SJCRH30 (cell line): Measurements from ENCODE around the gene SPCS3. TPM values are rescaled to one million over a fixed set of nuclear protein-coding genes. Genes with fewer than 3 reads are reported as not detected.
"Not testable (repeated sequence)": the region's sequence is repeated elsewhere in the genome, so short reads cannot be mapped to it uniquely, and the experiment has no call there.

Experiments
- DNase-seq, 2 experiments: peaks; one replicate each; pipeline ENCODE4 v3.0.0-alpha.2; 2015 to 2020
- H3K27ac ChIP-seq: fragments of 250-450 bp; sonication (Bioruptor Pico); 2 replicates; pipeline ENCODE4 v1.5.1; 2020; ENCODE audit warnings: mild to moderate bottlenecking, moderate library complexity
- H3K27me3 ChIP-seq: fragments of 250-450 bp; sonication (Bioruptor Pico); 2 replicates; pipeline ENCODE4 v1.5.1; 2020; ENCODE audit warnings: mild to moderate bottlenecking, moderate library complexity
- H3K36me3 ChIP-seq: fragments of 250-450 bp; sonication (Bioruptor Pico); 2 replicates; pipeline ENCODE4 v1.5.1; 2020; ENCODE audit warnings: mild to moderate bottlenecking, moderate library complexity
- H3K4me1 ChIP-seq: fragments of 250-450 bp; sonication (Bioruptor Pico); 2 replicates; pipeline ENCODE4 v1.5.1; 2020; ENCODE audit warnings: mild to moderate bottlenecking, moderate library complexity
- H3K4me3 ChIP-seq: fragments of 250-450 bp; sonication (Bioruptor Pico); 2 replicates; pipeline ENCODE4 v1.5.1; 2020; ENCODE audit warnings: mild to moderate bottlenecking, moderate library complexity
- H3K9me3 ChIP-seq: fragments of 250-450 bp; sonication (Bioruptor Pico); replicated peaks from 2 replicates; pipeline ENCODE4 v1.5.1; 2020; ENCODE audit warnings: mild to moderate bottlenecking, moderate library complexity
- total RNA-seq: library from RNA; depleted of rRNA; stranded (reverse); fragments of >200 nt; shearing (Covaris generic); gene quantifications from 2 replicates; pipeline ENCODE4 v1.2.3, GENCODE V29; 2014; rRNA removed

The SPCS3 gene
- 63.9 and 76.3 TPM in 2 replicates for total RNA-seq

DNA sequence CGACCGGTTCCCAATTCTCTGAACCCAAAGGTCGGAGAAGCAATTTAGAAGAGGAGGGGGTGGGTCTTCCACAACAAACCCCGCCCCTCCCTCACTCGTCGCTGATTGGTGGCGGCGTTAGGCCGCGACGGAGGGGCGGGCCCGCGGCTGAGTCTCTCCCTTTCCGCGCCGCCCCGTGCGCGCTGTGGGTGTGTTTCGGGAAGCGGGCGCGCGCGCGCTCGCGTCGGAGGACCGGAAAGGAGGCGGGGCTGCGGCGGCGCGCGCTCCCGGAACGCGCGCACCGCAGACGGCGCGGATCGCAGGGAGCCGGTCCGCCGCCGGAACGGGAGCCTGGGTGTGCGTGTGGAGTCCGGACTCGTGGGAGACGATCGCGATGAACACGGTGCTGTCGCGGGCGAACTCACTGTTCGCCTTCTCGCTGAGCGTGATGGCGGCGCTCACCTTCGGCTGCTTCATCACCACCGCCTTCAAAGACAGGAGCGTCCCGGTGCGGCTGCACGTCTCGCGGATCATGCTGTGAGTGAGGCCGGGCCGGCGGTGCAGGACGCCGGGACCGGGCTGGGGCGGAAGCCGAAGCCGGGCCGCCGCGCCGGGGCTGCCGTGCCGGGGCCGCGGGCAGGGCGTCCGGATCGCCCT, at the start of gene SPCS3:
Gene SPCS3, plus strand, starts transcription at position 263 of the 636 bp plus-strand sequence. Its CDS starts 111 bp downstream, at position 374.
- peaks cover 4% of the 10 kb centered on the region for H3K4me1 ChIP-seq
- H3K27me3 ChIP-seq, result no peaks in the 10 kb centered on the region
- H3K9me3 ChIP-seq, result no peaks in the 10 kb centered on the region
- peak within 1 kb of the TSS; percentile 68 for H3K4me3 ChIP-seq
- H3K36me3 ChIP-seq, result no peaks in the 10 kb centered on the region
- peak within 1 kb of the TSS; percentile 52 for H3K27ac ChIP-seq
- peak; percentile 85 to 90 for DNase-seq

DNA sequence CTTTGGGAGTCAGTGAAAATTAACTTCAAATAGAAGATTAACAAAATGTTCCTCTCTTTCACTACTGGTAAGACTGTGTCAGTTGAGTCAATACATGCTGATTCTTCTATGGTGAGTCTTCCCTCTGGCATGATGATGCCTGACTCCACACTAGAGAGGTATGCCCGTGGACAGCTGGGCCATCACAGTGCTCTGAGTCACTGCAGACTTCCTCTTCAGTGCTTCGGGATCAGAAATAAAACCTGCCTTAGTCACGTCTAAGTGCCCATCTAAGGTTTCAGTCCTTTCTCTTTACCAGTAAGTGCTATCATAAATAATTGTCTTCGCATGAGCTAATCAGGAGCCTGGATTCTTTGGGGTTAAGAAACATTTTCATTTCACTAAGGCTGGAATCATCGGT, 49.1 kb upstream of the SPCS3 start:
- Histone ChIP-seq H3K36me3 (no peaks in the 10 kb centered on the region), H3K27ac (peak overlapping the region; percentile 79), H3K27me3 (no peaks in the 10 kb centered on the region), H3K4me1 (peaks cover 23% of the 10 kb centered on the region), H3K4me3 (no peak overlapping the region), H3K9me3 (no peaks in the 10 kb centered on the region)
- DNase-seq, result peak; percentile 78 to 83

- H3K4me3 ChIP-seq, result no peak overlapping the region
- no peaks in the 10 kb centered on the region for H3K27me3 ChIP-seq
- H3K9me3 ChIP-seq, result no peaks in the 10 kb centered on the region
- peak overlapping the region; percentile 79 for H3K27ac ChIP-seq
- DNase-seq, result no peak
- H3K4me1 ChIP-seq, result peaks cover 23% of the 10 kb centered on the region
- no peaks in the 10 kb centered on the region for H3K36me3 ChIP-seq
Measured at GRCh38 chr4:176271749-176272148, 48.0 kb upstream of the SPCS3 start.

- H3K9me3 ChIP-seq, result no peaks in the 10 kb centered on the region
- H3K4me3 ChIP-seq, result no peak overlapping the region
- H3K4me1 ChIP-seq, result peaks cover 23% of the 10 kb centered on the region
- no peak for DNase-seq
- H3K36me3 ChIP-seq, result no peaks in the 10 kb centered on the region
- H3K27me3 ChIP-seq, result no peaks in the 10 kb centered on the region
- no peak overlapping the region for H3K27ac ChIP-seq
Measured at GRCh38 chr4:176272799-176273198, 47.0 kb upstream of the SPCS3 start.

DNA sequence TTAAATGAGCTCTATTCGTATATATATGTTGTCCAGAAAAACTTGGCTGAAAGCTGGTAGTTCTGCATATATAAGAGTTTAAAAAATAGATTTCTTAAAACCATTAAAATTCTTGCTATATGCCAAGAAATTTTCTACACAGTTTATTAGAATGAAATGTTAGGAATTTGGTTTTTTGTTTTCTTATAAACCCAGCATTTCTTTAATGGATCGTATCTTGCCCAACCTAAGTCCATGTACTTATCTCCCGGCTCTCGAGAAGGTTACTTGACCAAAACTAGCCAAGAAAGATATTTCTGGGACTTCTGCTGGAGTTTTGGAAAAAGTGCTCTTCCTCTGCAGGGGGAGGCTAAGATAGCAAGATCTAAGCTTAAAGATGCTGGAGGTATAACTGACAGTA, 46.0 kb upstream of the SPCS3 start:
- Histone ChIP-seq H3K27ac (no peak overlapping the region), H3K27me3 (no peaks in the 10 kb centered on the region), H3K4me1 (peaks cover 23% of the 10 kb centered on the region), H3K4me3 (no peak overlapping the region), H3K9me3 (no peaks in the 10 kb centered on the region), H3K36me3 (no peaks in the 10 kb centered on the region)
- no peak for DNase-seq

- no peak overlapping the region for H3K27ac ChIP-seq
- no peaks in the 10 kb centered on the region for H3K36me3 ChIP-seq
- DNase-seq, result no peak
- no peaks in the 10 kb centered on the region for H3K27me3 ChIP-seq
- H3K4me1 ChIP-seq, result peaks cover 20% of the 10 kb centered on the region
- no peak overlapping the region for H3K4me3 ChIP-seq
- no peaks in the 10 kb centered on the region for H3K9me3 ChIP-seq
Measured at GRCh38 chr4:176274441-176274840, 45.3 kb upstream of the SPCS3 start.

GRCh38 chr4:176276710-176277109, 43.1 kb upstream of the SPCS3 start:
- Histone ChIP-seq H3K4me3 (no peak overlapping the region), H3K36me3 (no peaks in the 10 kb centered on the region), H3K9me3 (no peaks in the 10 kb centered on the region), H3K27me3 (no peaks in the 10 kb centered on the region), H3K4me1 (peaks cover under 1% of the 10 kb centered on the region; the same call in 1 of the 2 replicates), H3K27ac (no peak overlapping the region)
- DNase-seq, result no peak

DNA sequence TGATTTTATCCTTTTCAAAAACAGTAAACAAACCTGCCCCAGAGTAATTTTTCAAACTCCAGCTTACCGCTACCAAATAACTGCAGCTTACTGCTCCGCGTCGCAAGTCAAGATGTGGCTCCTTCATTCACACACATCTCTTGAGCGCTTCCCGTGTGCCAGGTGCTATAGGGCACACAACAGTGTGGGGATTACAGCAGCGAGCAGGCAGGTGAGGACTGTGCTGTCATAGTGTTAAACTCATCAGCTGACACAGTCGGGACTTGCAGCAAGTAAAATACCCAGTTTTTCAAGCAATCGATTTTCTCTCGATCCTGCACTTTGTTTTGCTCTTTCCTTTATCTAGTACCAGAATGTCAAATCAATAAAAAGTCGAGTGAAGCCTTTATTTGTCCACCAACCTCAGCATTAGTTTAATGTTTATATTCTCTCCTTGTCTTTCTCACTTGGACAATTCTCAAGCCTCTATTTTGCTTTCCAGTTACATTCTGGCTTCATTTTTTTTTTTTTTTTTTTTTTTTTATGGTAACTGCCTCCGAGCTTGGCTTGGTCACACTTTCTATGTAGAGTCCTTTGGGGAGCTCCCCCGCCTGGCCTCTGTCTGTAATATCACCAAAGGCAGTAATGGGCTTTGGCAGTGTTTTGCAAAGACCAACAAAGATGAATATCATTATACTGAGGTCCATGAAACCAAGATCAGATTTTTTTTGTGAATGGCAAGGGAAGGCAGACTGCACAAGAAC, 42.4 kb upstream of the SPCS3 start:
- Histone ChIP-seq H3K9me3 (no peaks in the 10 kb centered on the region), H3K4me1 (no peaks in the 10 kb centered on the region; the same call in 1 of the 2 replicates), H3K4me3 (no peak overlapping the region), H3K27me3 (no peaks in the 10 kb centered on the region), H3K27ac (no peak overlapping the region), H3K36me3 (no peaks in the 10 kb centered on the region)
- peak; percentile 45 to 56 for DNase-seq

GRCh38 chr4:176279560-176279959, 40.2 kb upstream of the SPCS3 start:
- not testable (repeated sequence) for H3K36me3 ChIP-seq, H3K4me3 ChIP-seq, H3K27me3 ChIP-seq, H3K4me1 ChIP-seq, DNase-seq, H3K9me3 ChIP-seq, H3K27ac ChIP-seq

DNA sequence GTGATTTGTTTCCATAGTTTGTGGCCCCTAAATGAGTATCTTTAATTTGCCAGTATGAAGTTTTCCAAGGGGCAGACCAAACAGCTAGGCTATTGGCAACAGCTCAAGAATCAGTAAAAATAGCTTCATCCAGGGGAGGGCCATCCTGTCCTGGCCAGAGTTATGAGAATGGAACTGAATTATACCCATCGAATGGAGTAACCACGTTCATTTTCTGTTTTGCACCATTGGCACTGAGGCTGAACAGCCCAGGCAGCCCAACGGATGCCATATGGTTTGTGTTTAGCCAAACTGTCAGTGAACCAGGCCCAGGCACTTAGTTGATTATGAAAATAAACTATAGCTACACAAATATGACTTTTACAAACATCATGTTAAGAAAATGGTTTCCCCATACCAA, 33.0 kb upstream of the SPCS3 start:
- no peaks in the 10 kb centered on the region for H3K4me1 ChIP-seq
- no peak overlapping the region for H3K4me3 ChIP-seq
- DNase-seq, result no peak
- no peaks in the 10 kb centered on the region for H3K27me3 ChIP-seq
- H3K27ac ChIP-seq, result no peak overlapping the region
- no peaks in the 10 kb centered on the region for H3K9me3 ChIP-seq
- H3K36me3 ChIP-seq, result no peaks in the 10 kb centered on the region

- Histone ChIP-seq H3K4me1 (no peaks in the 10 kb centered on the region), H3K9me3 (no peaks in the 10 kb centered on the region), H3K27ac (no peak overlapping the region), H3K4me3 (no peak overlapping the region), H3K27me3 (no peaks in the 10 kb centered on the region), H3K36me3 (no peaks in the 10 kb centered on the region)
- DNase-seq, result no peak
Measured at GRCh38 chr4:176287546-176287945, 32.2 kb upstream of the SPCS3 start.

DNA sequence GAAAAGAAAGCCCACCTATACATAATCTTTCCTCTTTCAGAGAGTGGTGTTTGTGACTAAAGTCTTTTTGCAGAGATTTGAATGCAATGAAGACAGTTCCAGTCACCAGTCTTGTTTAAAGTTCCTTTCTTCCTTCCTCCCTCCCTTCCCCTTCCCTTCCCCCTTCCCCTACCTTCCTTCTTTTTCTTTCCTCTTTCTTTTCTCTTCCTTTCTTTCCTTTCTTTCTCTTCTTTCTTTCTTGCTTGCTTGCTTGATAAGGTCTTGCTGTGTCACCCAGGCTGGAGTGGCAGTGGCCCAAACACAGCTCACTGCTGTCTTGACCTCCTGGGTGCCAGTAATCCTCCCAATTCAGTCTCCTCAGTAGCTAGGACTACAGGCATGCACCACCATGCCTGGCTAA, 31.7 kb upstream of the SPCS3 start:
- Histone ChIP-seq H3K9me3 (no peaks in the 10 kb centered on the region), H3K4me3 (no peak overlapping the region), H3K36me3 (no peaks in the 10 kb centered on the region), H3K27ac (no peak overlapping the region), H3K27me3 (no peaks in the 10 kb centered on the region), H3K4me1 (no peaks in the 10 kb centered on the region)
- no peak for DNase-seq

DNA sequence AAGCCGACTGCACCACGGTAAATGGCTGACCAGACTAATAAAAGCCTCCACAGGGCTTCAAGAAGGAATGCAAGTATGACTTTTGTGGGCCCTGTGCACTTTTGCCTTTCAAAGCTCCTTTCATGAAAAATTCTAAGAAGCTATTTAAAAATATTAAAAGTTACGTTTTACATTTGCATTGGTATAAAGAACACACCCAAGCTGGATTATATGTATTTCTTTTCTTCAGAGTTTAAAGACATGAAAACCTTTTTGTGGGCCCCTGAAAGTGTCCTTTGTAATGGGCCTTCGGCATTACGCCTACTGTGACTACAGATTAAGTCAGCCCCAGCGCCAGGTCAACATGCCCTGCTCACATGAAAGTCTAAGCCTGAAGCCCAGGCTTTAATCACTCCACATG, 30.2 kb upstream of the SPCS3 start:
- no peaks in the 10 kb centered on the region for H3K36me3 ChIP-seq
- no peaks in the 10 kb centered on the region for H3K27me3 ChIP-seq
- no peaks in the 10 kb centered on the region for H3K4me1 ChIP-seq
- no peaks in the 10 kb centered on the region for H3K9me3 ChIP-seq
- DNase-seq, result no peak
- no peak overlapping the region for H3K27ac ChIP-seq
- H3K4me3 ChIP-seq, result no peak overlapping the region

DNA sequence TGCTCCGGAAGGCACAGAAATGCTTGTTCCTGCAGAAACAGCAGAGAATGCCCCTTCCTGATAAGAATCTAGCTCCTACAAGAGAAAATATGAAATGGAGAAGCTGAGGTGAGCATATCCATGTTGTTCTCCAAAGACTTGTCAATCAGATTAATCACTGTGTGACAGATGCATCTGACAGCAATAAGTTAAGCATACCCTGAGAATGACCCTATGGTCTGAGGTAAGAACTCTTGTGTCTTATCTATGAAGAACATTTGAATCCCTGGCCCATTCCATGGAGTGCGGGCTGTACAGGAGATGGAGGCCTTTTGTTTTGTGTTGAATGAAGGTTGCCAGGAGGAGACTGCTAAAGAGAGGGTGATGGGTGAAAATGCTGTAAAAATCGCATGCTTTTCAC, 29.2 kb upstream of the SPCS3 start:
- Histone ChIP-seq H3K4me3 (no peak overlapping the region), H3K27me3 (no peaks in the 10 kb centered on the region), H3K36me3 (no peaks in the 10 kb centered on the region), H3K9me3 (no peaks in the 10 kb centered on the region), H3K4me1 (no peaks in the 10 kb centered on the region), H3K27ac (no peak overlapping the region)
- DNase-seq, result no peak

- no peaks in the 10 kb centered on the region for H3K9me3 ChIP-seq
- H3K4me3 ChIP-seq, result no peak overlapping the region
- H3K36me3 ChIP-seq, result no peaks in the 10 kb centered on the region
- H3K4me1 ChIP-seq, result no peaks in the 10 kb centered on the region
- no peak overlapping the region for H3K27ac ChIP-seq
- no peaks in the 10 kb centered on the region for H3K27me3 ChIP-seq
- DNase-seq, result no peak
Measured at GRCh38 chr4:176291748-176292147, 28.0 kb upstream of the SPCS3 start.

- no peak for DNase-seq
- Histone ChIP-seq H3K27me3 (no peaks in the 10 kb centered on the region), H3K9me3 (no peaks in the 10 kb centered on the region), H3K4me3 (no peak overlapping the region), H3K4me1 (no peaks in the 10 kb centered on the region), H3K27ac (no peak overlapping the region), H3K36me3 (no peaks in the 10 kb centered on the region)
Measured at GRCh38 chr4:176292920-176293319, 26.8 kb upstream of the SPCS3 start.
